HL-60 (cell line): ENCODE measurements around the gene MYADML2.

Experiments
- CTCF ChIP-seq: IDR thresholded peaks from one replicate; pipeline ENCODE4 v1.5.1; 2011; ENCODE audit warnings: low read length, control low read depth, inconsistent platforms; ENCODE audit not compliant: insufficient read depth
- GABPA ChIP-seq: IDR thresholded peaks from 2 replicates; pipeline ENCODE4 v1.6.1; 2012; ENCODE audit warnings: low read depth
- POLR2AphosphoS5 ChIP-seq: IDR thresholded peaks from 2 replicates; pipeline ENCODE4 v1.6.1; 2012; ENCODE audit warnings: low read depth
- SPI1 ChIP-seq: IDR thresholded peaks from 2 replicates; pipeline ENCODE4 v1.6.1; 2012; ENCODE audit warnings: low read depth, mild to moderate bottlenecking, borderline replicate concordance

DNA sequence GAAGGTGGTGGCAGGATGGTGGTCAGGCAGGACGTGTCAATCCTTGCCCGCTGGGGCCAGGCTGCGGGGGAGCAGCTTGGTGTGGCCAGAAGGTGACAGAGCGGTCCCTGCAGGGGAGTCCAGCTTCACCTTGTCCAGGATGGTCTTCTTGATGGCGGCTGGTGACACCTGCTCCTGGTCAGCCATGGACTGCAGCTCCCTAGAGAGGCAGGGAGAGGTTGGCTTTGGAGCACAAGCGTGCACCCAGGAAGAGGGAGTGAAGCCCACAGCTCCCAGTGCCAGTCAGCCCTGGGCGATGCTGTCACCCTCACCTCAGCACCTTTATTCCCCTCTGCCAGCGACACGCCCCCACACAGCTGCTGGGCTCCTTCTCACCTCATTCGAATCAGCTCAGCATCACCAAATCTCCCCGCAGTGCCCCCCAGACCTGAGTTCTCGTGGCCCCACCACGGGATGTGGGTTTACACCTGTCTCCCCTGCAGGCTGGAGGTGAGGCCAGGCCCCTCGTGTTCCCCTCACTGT lies 13.8 kb downstream of the MYADML2 start:
- TF ChIP-seq CTCF (no peak), POLR2AphosphoS5 (no peak), SPI1 (no peak), GABPA (no peak)
